ENCODE data around the gene HERC3.

Gene HERC3

GRCh38 chr4:88591787-88592599 is at the start of gene HERC3:
TSS of gene HERC3 (plus strand) at chr4:88592480. CDS start at chr4:88605824, 13,344 bp downstream.
- peak; percentile 83 for DNase-seq

- DNase-seq = no peak
Observed at GRCh38 chr4:88549815-88550214, 42.5 kb upstream of the HERC3 start.

- no peak for DNase-seq
Observed at GRCh38 chr4:88567591-88567990, 24.7 kb upstream of the HERC3 start.

- DNase-seq = no peak
Observed at GRCh38 chr4:88570001-88570400, 22.3 kb upstream of the HERC3 start.

- DNase-seq = no peak
Observed at GRCh38 chr4:88573276-88573980, 18.9 kb upstream of the HERC3 start.

- DNase-seq = no peak
Observed at GRCh38 chr4:88573995-88574394, 18.3 kb upstream of the HERC3 start.

GRCh38 chr4:88575186-88575585 is 17.1 kb upstream of the HERC3 start:
- no peak for DNase-seq

- no peak for DNase-seq
Observed at GRCh38 chr4:88582493-88582892, 9.8 kb upstream of the HERC3 start.

GRCh38 chr4:88583631-88584470 is 8.4 kb upstream of the HERC3 start:
- no peak for DNase-seq

- DNase-seq = no peak
Observed at GRCh38 chr4:88584471-88584900, 7.8 kb upstream of the HERC3 start.

GRCh38 chr4:88585917-88586316 is 6.4 kb upstream of the HERC3 start:
- no peak for DNase-seq

GRCh38 chr4:88587306-88587705 is 5.0 kb upstream of the HERC3 start:
- no peak for DNase-seq

- DNase-seq = peak; percentile 85 to 90
Observed at GRCh38 chr4:88592600-88593448, 544 bp downstream of the HERC3 start.

GRCh38 chr4:88597970-88598660 is 5.8 kb downstream of the HERC3 start:
- no peak for DNase-seq

GRCh38 chr4:88599298-88599697 is 7.0 kb downstream of the HERC3 start:
- DNase-seq = no peak

- no peak for DNase-seq
Observed at GRCh38 chr4:88599714-88600113, 7.4 kb downstream of the HERC3 start.

- DNase-seq = no peak
Observed at GRCh38 chr4:88600176-88600838, 8.0 kb downstream of the HERC3 start.

GRCh38 chr4:88604978-88605678 is 12.8 kb downstream of the HERC3 start:
- DNase-seq = no peak

- peak in 1 of 2 donors; percentile 16 for DNase-seq
Observed at GRCh38 chr4:88605736-88606135, 13.5 kb downstream of the HERC3 start.

- no peak for DNase-seq
Observed at GRCh38 chr4:88606832-88607231, 14.6 kb downstream of the HERC3 start.

Data from activated CD4-positive, alpha-beta T cell treated with anti-CD3 and anti-CD28 coated beads for 4 hours (primary cell).